Testis (tissue), 2 donors: ENCODE results near the gene RCOR1.

Experiments used
- POLR2A ChIP-seq: fragments of 450-650 bp; IDR thresholded peaks from one replicate; pipeline ENCODE4 v1.6.1; 2017; ENCODE audit warnings: antibody characterized with exemption, mild to moderate bottlenecking, moderate library complexity
- TF ChIP-seq, protein P1 (sequence below), 3 experiments: fragments of 450-650 bp in 2 of 3; fragments of 200-600 bp in 1 of 3; sonication (generic) in 1 of 3; IDR thresholded peaks; one replicate each; pipeline ENCODE4 v1.5.1; 2016 to 2019; ENCODE audit warnings: antibody characterized with exemption in 3 of 3, mild to moderate bottlenecking in 2 of 3, moderate library complexity in 1 of 3

DNA sequence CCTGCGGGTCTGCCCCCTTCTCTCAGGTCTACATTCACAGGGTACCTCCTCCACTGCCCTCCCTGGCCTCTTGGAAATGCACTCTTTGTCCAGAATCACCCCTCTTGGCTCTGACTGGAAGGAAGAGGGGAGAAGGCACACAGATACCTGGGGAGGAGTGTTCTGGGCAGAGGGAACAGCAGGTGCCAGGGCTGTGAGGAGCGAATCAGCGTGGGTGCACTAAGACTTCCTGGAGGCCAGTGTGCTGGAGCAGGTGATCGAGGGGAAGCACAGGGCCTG lies 176.5 kb downstream of the RCOR1 start:
- TF ChIP-seq, protein P1, sequence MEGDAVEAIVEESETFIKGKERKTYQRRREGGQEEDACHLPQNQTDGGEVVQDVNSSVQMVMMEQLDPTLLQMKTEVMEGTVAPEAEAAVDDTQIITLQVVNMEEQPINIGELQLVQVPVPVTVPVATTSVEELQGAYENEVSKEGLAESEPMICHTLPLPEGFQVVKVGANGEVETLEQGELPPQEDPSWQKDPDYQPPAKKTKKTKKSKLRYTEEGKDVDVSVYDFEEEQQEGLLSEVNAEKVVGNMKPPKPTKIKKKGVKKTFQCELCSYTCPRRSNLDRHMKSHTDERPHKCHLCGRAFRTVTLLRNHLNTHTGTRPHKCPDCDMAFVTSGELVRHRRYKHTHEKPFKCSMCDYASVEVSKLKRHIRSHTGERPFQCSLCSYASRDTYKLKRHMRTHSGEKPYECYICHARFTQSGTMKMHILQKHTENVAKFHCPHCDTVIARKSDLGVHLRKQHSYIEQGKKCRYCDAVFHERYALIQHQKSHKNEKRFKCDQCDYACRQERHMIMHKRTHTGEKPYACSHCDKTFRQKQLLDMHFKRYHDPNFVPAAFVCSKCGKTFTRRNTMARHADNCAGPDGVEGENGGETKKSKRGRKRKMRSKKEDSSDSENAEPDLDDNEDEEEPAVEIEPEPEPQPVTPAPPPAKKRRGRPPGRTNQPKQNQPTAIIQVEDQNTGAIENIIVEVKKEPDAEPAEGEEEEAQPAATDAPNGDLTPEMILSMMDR (IDR thresholded peaks at IDR 0.05): no peak
- TF ChIP-seq POLR2A: no peak
